HEK293 (cell line): ENCODE results near the gene SS18L1.
A peak's percentile ranks its signal among the peaks of the same experiment; 100 is the strongest.

Experiments
- AEBP2 ChIP-seq: fragments of 450-650 bp; formaldehyde crosslinking; IDR thresholded peaks from 2 replicates; pipeline ENCODE4 v1.5.1; 2016; ENCODE audit warnings: missing biosample characterization, missing genetic modification characterization, borderline replicate concordance
- BCL11A ChIP-seq: fragments of 450-650 bp; formaldehyde crosslinking; IDR thresholded peaks from 2 replicates; pipeline ENCODE4 v1.5.1; 2016; ENCODE audit warnings: low read depth, missing biosample characterization, missing genetic modification characterization
- KLF10 ChIP-seq: fragments of 450-650 bp; IDR thresholded peaks from 2 replicates; pipeline ENCODE4 v1.5.1; 2018; ENCODE audit warnings: missing biosample characterization, mild to moderate bottlenecking, missing genetic modification characterization
- PATZ1 ChIP-seq: fragments of 450-650 bp; formaldehyde crosslinking; IDR thresholded peaks from 2 replicates; pipeline ENCODE4 v1.5.1; 2016; ENCODE audit warnings: missing biosample characterization, missing genetic modification characterization
- REPIN1 ChIP-seq: fragments of 450-650 bp; formaldehyde crosslinking; IDR thresholded peaks from 2 replicates; pipeline ENCODE4 v1.5.1; 2017; ENCODE audit warnings: missing biosample characterization, missing genetic modification characterization, low read depth
- YY2 ChIP-seq: fragments of 450-650 bp; formaldehyde crosslinking; IDR thresholded peaks from 2 replicates; pipeline ENCODE4 v1.5.1; 2016; ENCODE audit warnings: missing biosample characterization, missing genetic modification characterization
- ZBTB11 ChIP-seq: fragments of 450-650 bp; formaldehyde crosslinking; conservative IDR thresholded peaks from 2 replicates; pipeline ENCODE4 v1.5.1; 2016; ENCODE audit warnings: low read depth, missing biosample characterization, missing genetic modification characterization
- ZBTB44 ChIP-seq: fragments of 450-650 bp; IDR thresholded peaks from 2 replicates; pipeline ENCODE4 v1.5.1; 2018; ENCODE audit warnings: missing biosample characterization, mild to moderate bottlenecking, missing genetic modification characterization
- ZFP69B ChIP-seq: fragments of 450-650 bp; formaldehyde crosslinking; IDR thresholded peaks from 2 replicates; pipeline ENCODE4 v1.5.1; 2016; ENCODE audit warnings: missing biosample characterization, missing genetic modification characterization
- ZNF10 ChIP-seq: fragments of 450-650 bp; formaldehyde crosslinking; IDR thresholded peaks from 2 replicates; pipeline ENCODE4 v1.5.1; 2017; ENCODE audit warnings: missing biosample characterization, missing genetic modification characterization
- ZNF112 ChIP-seq: fragments of 450-650 bp; formaldehyde crosslinking; IDR thresholded peaks from 2 replicates; pipeline ENCODE4 v1.5.0; 2017; ENCODE audit warnings: missing biosample characterization, missing genetic modification characterization
- ZNF18 ChIP-seq: fragments of 450-650 bp; formaldehyde crosslinking; IDR thresholded peaks from 2 replicates; pipeline ENCODE4 v1.5.1; 2016; ENCODE audit warnings: missing biosample characterization, missing genetic modification characterization
- ZNF184 ChIP-seq: fragments of 450-650 bp; IDR thresholded peaks from 2 replicates; pipeline ENCODE4 v1.5.1; 2018; ENCODE audit warnings: missing biosample characterization, mild to moderate bottlenecking, missing genetic modification characterization
- ZNF223 ChIP-seq: fragments of 450-650 bp; formaldehyde crosslinking; IDR thresholded peaks from 2 replicates; pipeline ENCODE4 v1.5.1; 2016; ENCODE audit warnings: missing biosample characterization, missing genetic modification characterization
- ZNF280C ChIP-seq: fragments of 450-650 bp; formaldehyde crosslinking; IDR thresholded peaks from 2 replicates; pipeline ENCODE4 v1.5.1; 2016; ENCODE audit warnings: missing biosample characterization, missing genetic modification characterization
- ZNF324 ChIP-seq: fragments of 450-650 bp; formaldehyde crosslinking; IDR thresholded peaks from 2 replicates; pipeline ENCODE4 v1.5.1; 2016; ENCODE audit warnings: missing biosample characterization, missing genetic modification characterization
- ZNF513 ChIP-seq: fragments of 450-650 bp; IDR thresholded peaks from 2 replicates; pipeline ENCODE4 v1.5.1; 2018; ENCODE audit warnings: missing biosample characterization, missing genetic modification characterization
- ZNF544 ChIP-seq: fragments of 450-650 bp; formaldehyde crosslinking; IDR thresholded peaks from 2 replicates; pipeline ENCODE4 v1.5.0; 2017; ENCODE audit warnings: missing biosample characterization, missing genetic modification characterization
- ZNF654 ChIP-seq: fragments of 450-650 bp; formaldehyde crosslinking; IDR thresholded peaks from 2 replicates; pipeline ENCODE4 v1.5.1; 2016; ENCODE audit warnings: low read depth, missing biosample characterization, missing genetic modification characterization
- ZNF76 ChIP-seq: fragments of 450-650 bp; formaldehyde crosslinking; IDR thresholded peaks from 2 replicates; pipeline ENCODE4; 2016; ENCODE audit warnings: low read depth, missing biosample characterization, missing genetic modification characterization, borderline replicate concordance
- ZNF837 ChIP-seq: fragments of 450-650 bp; formaldehyde crosslinking; IDR thresholded peaks from 2 replicates; pipeline ENCODE4 v1.5.1; 2016; ENCODE audit warnings: missing biosample characterization, missing genetic modification characterization
- ZSCAN18 ChIP-seq: fragments of 450-650 bp; formaldehyde crosslinking; IDR thresholded peaks from 2 replicates; pipeline ENCODE4 v1.5.1; 2016; ENCODE audit warnings: missing biosample characterization, missing genetic modification characterization

Gene SS18L1

GRCh38 chr20:62121776-62122653 is 21.6 kb upstream of the SS18L1 start, which contains the start of gene LSM14B (continued):
- TF ChIP-seq ZSCAN18 (tag by site-specific recombination) (no peak), PATZ1 (tag by site-specific recombination) (peak; percentile 68), ZNF280C (no peak), AEBP2 (tag by site-specific recombination) (no peak), ZNF112 (tag by site-specific recombination) (no peak), ZBTB44 (tag by site-specific recombination) (peak; percentile 41), ZNF544 (tag by site-specific recombination) (no peak), ZNF513 (tag by site-specific recombination) (no peak), ZBTB11 (tag by site-specific recombination) (no peak), ZNF654 (tag by site-specific recombination) (no peak), ZNF18 (tag by site-specific recombination) (no peak), ZNF184 (tag by site-specific recombination) (0 out of 2 replicates have a peak, but pooled peaks have one; percentile 21), YY2 (tag by site-specific recombination) (no peak), ZNF223 (tag by site-specific recombination) (no peak), ZFP69B (no peak), ZNF324 (tag by site-specific recombination) (no peak), KLF10 (peak; percentile 99), REPIN1 (no peak), ZNF10 (peak; percentile 33; the same call in 1 of the 2 replicates), ZNF76 (0 out of 2 replicates have a peak, but pooled peaks have one; percentile 11), ZNF837 (tag by site-specific recombination) (no peak), BCL11A (no peak)
